Activated T-cell treated with anti-CD3 and anti-CD28 coated beads, Interleukin-2, amount 50 U/mL, for 1 hour (primary cell): ENCODE data around the gene BANK1.

ENCODE experiments used
- DNase-seq: peaks from one replicate; pipeline ENCODE4 v3.0.0-alpha.2; 2020

The BANK1 gene

DNA sequence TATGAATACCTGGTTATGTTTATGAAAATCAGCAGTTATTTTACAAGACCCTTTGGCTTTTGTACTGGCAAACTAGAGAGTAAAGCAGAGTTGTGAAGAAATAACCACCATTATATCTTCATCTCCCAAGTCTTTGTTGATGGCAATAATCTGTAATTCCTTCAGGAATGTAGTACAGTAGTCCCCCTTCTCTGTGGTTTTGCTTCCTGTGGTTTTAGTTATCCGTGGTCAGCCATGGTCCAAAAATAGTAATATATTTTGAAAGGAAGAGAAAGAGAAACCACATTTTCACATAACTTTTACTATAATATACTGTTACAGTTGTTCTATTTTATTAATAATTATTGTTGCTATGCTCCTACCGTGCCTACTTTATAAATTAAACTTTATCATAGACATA is 27.8 kb downstream of the BANK1 start:
- no peak for DNase-seq

DNA sequence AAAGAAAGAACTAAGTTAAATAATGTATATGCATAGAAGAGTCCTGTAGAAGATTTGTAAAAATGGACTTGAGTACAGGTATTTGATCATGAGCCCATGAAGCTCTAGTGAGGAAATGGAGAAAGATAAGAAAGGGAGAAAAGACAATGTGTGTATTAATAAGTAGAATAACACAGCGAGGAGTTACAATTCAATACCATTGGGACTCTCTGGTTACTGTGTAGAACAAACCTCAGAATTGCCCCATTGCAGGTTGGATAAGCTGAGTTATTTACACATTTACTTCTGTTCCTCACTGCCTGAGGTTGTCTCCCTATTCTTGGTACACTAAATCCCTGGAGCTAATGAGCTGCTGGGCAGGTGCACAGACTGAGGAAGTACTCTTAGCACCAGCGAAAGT is 33.3 kb downstream of the BANK1 start:
- no peak for DNase-seq

DNA sequence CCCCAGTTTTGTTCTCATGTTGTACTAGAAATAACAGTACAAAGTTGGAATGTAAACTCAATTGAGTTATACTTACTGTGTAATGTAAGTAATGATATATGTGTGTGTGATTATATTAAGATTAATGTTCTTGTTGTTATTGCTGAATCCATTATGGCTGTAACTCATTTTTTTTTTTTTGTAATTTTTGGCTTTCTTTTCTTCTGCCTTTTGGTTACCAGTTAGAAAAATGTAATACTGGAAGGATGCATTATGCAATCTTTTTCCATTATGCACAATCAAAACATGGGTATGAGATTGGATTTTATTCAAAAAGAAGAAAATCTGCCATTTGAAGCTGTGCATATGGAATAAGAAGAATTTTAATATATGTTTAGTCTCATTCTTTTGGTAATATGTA is 34.0 kb downstream of the BANK1 start:
- no peak for DNase-seq

GRCh38 chr4:101825953-101826352 is 35.4 kb downstream of the BANK1 start:
- no peak for DNase-seq

DNA sequence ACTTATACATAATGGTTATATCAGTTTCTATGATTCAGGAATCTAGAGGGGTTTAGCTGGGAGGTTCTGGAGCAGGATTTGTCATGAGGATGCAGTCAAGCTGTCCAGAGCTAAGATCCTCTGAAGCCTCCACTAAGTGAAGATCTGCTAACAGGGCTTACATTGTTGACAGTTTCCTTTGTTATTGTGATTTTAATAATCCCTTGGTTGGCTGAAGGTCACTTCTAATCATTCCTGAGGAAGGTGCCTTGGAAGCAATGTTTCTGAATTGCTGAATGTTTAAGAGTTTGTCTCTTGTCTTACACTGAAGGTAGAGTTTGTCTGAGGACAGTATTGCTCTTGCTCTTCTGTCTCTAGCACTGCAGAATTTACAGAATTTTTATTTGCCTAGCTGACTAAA is 41.3 kb downstream of the BANK1 start:
- DNase-seq = no peak

GRCh38 chr4:101833480-101833879 is 43.0 kb downstream of the BANK1 start:
- DNase-seq = no peak

GRCh38 chr4:101835121-101835904 is 44.8 kb downstream of the BANK1 start:
- DNase-seq = no peak

DNA sequence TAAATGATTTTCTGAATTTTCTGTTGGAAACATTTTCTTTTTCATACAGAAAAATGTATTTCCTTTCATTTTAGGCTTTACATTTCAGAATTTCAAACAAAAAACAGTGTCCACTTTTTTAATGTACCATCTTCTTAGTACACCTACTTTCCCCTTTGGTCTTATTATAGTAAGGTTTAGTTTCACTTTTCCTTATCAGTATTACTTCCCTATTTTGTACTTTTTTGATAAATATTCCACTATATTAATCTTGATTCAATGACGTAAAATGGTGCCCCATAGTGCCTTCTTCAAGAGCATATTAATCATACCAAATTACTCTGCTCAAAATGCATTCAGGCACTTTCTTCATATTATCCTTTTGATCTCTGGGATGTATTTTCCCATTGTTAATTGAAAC is 52.5 kb downstream of the BANK1 start:
- no peak for DNase-seq

- DNase-seq = no peak
These were observed 56.0 kb downstream of the BANK1 start for GRCh38 chr4:101846550-101846949.

- DNase-seq = no peak
These were observed 60.2 kb downstream of the BANK1 start for GRCh38 chr4:101850698-101851097.

GRCh38 chr4:101851672-101852071 is 61.1 kb downstream of the BANK1 start:
- DNase-seq = no peak

DNA sequence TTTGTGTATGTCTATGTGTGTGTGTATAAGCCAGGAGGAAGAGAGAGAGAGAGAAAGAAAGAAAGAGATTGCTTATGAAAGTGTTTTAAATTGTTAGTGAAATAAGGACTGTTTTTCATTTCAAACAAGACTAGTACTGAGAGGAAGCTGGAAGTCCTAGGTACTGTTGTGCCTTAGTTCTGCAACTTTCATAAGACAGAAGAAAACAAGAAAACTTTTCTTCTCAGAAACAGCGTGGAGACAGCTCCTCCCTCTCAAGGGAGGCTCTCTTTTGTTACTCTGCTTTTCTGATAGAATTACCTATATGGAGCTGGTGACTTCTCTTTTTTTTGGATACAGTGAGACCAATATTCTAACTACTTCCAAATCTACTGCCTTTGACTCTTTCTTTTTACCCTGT is 62.5 kb downstream of the BANK1 start:
- DNase-seq = no peak

- no peak for DNase-seq
These were observed 63.2 kb downstream of the BANK1 start for GRCh38 chr4:101853691-101854090.

GRCh38 chr4:101855239-101855638 is 64.7 kb downstream of the BANK1 start:
- no peak for DNase-seq

GRCh38 chr4:101856149-101856548 is 65.6 kb downstream of the BANK1 start:
- no peak for DNase-seq

GRCh38 chr4:101857176-101857575 is 66.6 kb downstream of the BANK1 start:
- DNase-seq = no peak

DNA sequence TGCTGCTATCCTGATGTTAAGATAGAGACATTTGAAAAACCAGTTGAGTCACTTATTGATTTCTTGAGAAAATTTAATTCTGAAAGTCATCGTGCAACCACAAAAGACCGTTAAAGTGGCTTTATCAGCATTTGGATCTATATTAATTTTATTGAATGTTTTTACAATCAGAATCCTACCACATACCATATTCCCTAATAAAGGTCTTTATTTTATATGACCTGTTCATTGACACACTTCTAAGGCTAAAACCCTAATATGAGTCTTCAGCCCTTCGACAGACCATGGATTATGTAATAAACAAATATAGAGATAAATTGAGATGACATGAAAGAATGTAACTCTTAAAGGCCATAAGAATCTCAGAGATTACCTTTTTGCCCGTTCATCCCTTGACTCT is 68.1 kb downstream of the BANK1 start:
- DNase-seq = no peak

GRCh38 chr4:101862595-101862994 is 72.1 kb downstream of the BANK1 start:
- no peak for DNase-seq

DNA sequence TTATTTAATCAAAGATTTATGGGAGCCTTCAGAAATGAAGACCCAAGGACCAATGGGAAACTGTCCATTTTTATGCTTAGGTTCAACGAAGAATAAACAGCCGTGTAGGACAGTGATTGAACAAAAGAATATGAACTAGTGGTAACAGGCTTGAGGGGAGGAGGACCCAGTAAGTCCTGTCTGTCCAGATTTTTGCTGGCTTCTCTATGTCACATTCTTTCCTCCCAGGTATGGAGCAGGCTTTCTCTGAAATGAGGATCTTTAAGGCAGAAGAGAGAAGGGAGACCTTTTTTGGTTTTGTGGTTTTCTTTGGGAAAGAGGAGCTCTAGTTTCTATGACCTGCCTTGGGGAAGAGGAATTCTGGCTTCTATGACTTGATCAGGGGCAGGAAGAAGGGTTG is 74.1 kb downstream of the BANK1 start:
- DNase-seq = no peak

DNA sequence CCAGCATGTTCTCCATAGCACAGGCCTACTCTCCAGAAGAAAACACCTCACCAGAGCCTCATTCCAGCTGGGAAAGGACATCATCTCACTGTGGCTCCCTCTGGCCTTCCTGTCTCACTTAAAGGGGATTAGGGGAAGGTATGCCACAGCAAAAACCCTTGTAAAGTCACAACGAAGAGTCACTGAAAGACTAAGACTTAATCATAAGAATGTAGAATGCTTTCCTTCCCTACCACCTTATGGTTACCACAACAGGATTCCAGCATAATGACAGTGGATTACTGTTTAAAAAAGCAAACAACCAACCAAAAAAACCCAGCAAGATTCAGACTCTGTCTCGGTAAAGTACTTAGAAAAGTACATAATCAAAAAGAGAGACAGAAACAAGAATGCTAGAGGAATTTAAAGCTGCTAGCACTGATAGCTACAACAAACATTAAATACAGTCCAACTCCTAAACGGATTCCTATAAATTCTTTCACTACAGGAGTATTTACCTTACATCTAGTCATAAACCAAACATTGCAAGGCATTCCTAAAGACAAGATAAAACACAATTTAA is 75.1 kb downstream of the BANK1 start:
- no peak for DNase-seq

GRCh38 chr4:101870874-101871273 is 80.3 kb downstream of the BANK1 start:
- DNase-seq = no peak

DNA sequence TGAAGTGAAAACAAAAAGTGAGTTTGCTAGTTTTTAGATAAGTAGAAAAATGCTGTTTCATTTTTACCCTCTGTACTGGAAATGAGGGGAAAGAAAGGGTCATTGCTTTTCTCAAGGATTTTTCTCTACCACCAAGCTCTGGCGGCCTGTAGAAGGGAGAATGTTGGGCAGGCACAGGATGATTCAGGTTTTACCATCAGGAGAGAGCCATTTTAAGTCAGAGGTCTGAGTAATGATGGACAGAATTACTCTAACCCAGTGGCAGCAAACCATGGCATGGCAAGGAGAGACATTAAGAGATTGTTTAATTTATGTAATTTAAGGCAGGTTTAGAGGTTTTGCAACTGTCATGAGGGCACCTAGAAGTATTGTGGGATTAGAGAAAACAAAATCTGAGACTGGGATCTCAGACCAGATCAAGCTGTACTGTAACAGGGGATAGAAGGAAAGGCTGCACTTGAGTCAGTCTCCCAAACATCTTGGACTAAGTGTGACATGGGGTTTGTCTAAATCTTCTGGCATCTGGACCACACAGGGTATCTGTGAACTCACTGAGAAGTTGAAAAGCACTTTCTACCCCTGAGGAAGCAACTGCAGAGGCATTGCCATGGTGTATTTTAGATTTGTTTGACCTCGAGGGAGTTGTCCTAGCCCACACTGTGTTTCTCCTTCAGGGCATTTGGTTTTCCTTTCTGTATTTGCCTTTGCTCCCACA is 81.6 kb downstream of the BANK1 start:
- DNase-seq = no peak

- no peak for DNase-seq
These were observed 95.0 kb downstream of the BANK1 start for GRCh38 chr4:101885574-101885973.

- DNase-seq = no peak
These were observed 96.3 kb downstream of the BANK1 start for GRCh38 chr4:101886826-101887225.
